HG03520 (cell line): ENCODE measurements around the gene HINT2.
A peak's percentile ranks its signal among the peaks of the same experiment; 100 is the strongest.

Experiments used
- ATAC-seq: cut with Tn5 transposase; IDR thresholded peaks from one replicate; pipeline ENCODE4 v1.9.1; 2021; ENCODE audit warnings: mild to moderate bottlenecking, moderate library complexity; ENCODE audit not compliant: unreplicated experiment

The HINT2 gene

GRCh38 chr9:35814841-35815543, at the start of gene HINT2:
HINT2 (minus strand) TSS chr9:35815042; CDS start chr9:35814979, 63 bp downstream.
- peak; percentile 66 for ATAC-seq

- no peak for ATAC-seq
These were observed 48.7 kb upstream of the HINT2 start for GRCh38 chr9:35863583-35863982.

GRCh38 chr9:35862328-35862727, 47.5 kb upstream of the HINT2 start:
- no peak for ATAC-seq

- no peak for ATAC-seq
These were observed 46.5 kb upstream of the HINT2 start for GRCh38 chr9:35861161-35861897.

- ATAC-seq, result no peak
These were observed 45.1 kb upstream of the HINT2 start for GRCh38 chr9:35859990-35860339.

- no peak for ATAC-seq
These were observed 44.6 kb upstream of the HINT2 start for GRCh38 chr9:35859310-35859989.

GRCh38 chr9:35858458-35858857, 43.6 kb upstream of the HINT2 start:
- no peak for ATAC-seq

- ATAC-seq, result no peak
These were observed 42.0 kb upstream of the HINT2 start for GRCh38 chr9:35856882-35857281.

- no peak for ATAC-seq
These were observed 41.4 kb upstream of the HINT2 start for GRCh38 chr9:35856206-35856605.

GRCh38 chr9:35854091-35854762, 39.4 kb upstream of the HINT2 start:
- no peak for ATAC-seq

GRCh38 chr9:35852876-35853865, 38.3 kb upstream of the HINT2 start:
- ATAC-seq, result no peak

- no peak for ATAC-seq
These were observed 37.5 kb upstream of the HINT2 start for GRCh38 chr9:35852267-35852815.

GRCh38 chr9:35847792-35848572, 33.1 kb upstream of the HINT2 start:
- ATAC-seq, result peak; percentile 83

GRCh38 chr9:35845824-35846771, 31.3 kb upstream of the HINT2 start:
- ATAC-seq, result no peak

- no peak for ATAC-seq
These were observed 29.9 kb upstream of the HINT2 start for GRCh38 chr9:35844628-35845270.

- peak; percentile 65 for ATAC-seq
These were observed 28.0 kb upstream of the HINT2 start for GRCh38 chr9:35842795-35843194.

GRCh38 chr9:35842020-35842745, 27.3 kb upstream of the HINT2 start:
- ATAC-seq, result no peak
